Measurements from ENCODE around the gene DHCR24.

Gene DHCR24

DNA sequence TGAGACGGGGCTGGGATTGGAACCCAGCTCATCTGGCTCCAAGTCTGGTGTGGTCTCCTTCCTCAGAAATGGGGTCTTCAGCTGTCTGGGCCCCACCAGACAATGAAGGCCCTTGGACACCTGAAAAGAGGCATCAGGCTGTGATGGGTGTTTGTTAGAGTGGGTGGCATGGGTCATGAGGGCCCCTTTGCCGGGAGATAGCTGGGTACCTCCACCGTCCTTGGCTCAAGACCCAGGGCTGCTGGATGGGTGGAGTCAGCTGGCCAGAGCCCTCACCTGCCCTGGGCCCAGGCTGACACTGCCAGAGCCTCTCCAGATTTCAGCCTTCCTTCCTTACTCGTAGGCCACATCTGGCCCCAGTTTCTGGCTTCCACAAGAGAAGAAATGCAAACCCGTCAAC is 72.4 kb downstream of the DHCR24 start:
- no peak for FAIRE-seq

DNA sequence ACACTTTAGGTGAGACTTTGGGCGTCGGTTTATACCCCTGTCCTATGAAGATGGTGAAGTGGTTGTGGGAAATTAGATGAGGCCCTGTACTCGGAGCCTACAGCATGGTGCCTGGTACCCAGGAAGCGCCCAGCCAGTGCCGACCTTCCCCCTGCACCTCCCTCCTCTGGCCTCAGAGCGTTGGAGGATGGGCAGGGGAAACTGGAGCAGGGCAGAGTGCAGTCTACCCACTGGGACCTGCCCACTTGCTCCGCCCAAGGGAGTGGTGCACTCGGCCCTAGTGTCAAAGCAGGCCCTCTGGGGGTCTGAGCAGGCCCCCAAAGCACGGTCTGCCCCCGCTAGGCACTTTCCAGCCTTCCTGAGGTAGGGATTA is 72.9 kb downstream of the DHCR24 start:
- no peak for FAIRE-seq

DNA sequence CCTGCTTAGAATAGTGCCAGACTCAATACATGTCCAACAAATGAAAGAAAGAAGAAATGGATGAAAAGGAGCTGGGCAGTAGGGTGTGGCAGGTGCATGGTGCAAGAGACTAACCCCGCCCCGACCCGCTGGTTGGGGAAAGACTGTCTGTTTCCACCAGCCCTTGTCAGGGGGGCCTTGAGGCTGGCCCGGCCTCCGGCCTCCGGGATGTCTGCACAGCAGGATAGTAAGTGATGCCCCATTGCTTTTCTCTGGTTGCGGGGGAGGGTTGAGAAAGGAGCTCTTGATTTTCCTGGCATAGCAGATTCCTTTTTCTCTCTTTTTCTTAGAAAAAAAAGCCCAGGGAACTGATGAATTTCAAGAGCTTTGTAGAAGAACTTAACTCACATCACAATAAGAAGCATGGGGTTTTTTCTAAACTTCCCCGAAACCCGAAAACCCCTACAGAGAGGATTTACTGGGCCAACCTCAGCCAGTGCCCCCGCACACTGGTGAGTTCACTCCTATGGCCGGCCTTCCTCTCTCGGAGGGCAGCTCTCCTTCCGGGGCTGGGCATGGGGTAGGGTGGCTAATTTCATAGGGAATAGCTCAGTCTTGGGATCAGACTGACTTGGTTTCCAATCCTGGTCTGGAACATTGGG is 73.4 kb downstream of the DHCR24 start:
- FAIRE-seq = no peak

DNA sequence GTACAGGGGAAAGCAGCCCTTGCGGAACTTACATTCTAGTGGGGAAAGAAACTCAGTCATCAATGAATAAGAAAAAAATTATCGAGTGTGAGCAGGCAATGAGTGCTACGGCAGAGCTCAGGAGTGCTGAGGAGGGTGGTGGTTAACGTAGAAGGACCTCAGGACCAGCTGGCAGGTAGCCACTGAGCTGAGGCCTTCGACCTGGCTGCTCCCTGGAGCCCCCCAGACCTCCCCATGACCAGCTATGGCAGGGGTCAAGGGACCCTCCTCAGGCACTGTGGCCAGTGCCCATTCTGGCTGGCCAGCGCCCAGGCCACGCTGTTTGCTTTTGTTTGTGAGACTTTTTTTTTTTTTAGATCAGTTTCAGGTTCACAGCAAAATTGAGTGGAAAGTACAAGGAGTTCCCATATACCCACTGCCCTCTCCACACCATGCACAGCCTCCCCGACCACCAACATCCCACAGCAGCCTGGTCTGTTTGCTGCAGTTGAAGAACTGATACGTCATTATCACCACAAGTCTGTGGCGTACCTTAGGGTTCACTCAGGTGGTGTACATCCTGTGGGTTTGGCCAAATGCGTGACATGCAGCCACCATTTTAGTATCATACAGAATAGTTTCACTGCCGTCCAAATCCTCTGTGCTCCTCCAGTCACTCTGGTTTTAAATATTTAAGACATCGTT is 74.1 kb downstream of the DHCR24 start:
- FAIRE-seq = no peak

DNA sequence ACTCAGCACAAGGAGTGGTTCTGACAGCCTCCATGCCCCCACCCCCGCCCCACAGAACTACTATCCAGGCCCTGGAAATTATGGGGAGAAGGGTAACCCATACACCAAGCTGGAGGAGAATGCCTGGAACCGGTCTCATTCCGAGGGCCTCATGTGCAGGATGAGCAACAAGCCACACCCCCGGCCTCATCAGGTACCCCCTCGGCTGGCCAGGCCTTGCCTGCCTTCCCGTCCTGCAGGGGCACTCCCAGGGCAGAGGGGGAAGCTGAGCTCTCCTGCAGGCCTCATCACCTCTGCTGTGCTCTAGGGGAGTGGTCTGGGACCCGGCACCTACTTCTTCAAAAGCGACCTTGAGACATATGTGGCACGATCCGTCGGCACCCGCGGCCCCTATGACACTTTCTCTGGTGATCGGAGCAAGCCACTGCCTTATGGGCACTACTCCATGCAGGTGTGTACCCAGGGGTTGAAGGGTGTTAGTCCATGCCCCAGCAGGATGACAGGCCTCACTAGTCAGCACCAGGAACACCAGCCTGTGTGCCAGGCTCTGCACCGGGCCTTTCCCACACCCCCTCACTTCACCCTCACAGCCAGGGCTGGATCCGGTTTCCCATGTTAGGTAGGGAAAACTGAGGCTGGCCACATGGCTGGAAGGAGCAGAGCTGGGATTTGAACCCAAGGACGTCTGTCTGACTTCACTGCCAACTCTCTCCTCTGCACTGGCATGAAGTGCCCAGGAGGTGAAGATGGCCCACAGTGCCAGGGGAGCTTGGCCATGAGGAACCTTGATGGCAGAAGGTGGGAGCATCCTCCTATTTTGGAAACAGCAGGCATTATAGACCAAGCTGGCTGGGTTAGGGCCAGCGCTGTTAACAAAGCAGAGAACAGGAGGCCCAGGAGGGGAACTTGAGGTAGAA is 75.0 kb downstream of the DHCR24 start:
- no peak for FAIRE-seq

DNA sequence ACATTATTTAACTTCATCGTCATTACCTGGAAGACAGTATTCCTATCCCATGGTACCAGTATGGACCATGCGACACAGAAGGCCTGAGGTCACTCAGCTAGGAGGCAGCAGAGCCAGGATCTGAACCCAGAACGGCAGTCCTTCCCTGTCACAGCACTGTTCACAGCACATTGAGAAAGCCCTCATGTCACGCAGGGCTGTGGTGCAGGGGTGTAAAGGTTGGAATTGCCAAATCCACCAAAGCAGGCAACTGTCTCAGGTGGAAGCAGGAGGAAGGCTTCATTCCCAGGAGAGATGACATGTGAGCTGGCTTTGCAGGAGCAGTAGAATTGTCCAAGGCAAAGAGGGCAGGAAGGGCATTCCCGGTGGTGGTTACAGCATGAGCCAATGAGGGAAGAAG is 75.9 kb downstream of the DHCR24 start:
- FAIRE-seq = no peak

DNA sequence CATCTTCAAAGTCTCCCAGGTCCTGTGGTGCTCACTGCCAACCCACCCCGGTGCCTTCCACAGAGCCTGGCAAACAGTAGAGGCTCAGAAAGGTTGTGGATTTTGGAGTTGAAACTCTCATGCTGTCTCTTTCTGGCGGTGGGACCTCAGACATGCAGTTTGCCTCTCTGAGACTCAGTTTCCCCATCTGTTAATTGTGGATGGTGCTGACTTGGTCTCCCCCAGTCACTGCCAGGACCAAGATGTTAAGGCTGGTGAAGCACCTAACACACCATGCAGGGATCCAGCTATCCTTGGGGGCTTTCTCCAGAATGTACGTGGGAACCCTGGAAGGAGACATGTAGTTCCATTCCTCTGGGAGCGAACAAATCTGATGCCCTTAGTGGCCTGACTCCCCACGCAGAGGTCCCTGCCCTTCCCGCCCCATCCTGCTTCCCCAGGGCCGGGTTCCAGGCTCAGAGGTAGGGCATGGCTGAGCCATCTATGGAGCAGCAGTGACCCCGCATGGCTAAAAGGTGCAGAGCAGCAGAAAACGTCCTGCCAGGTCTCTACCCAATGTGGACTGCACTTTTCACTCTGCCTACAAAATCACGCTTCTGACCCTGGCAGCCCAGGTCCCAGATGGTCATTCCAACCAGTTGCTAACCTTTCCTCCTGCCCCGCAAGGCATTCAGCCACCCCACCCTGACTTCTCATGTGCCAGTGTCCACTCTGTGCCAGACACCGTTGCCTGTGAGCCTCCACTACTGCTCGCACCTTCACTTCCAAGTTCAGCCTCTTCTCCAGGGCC is 76.6 kb downstream of the DHCR24 start:
- FAIRE-seq = no peak

DNA sequence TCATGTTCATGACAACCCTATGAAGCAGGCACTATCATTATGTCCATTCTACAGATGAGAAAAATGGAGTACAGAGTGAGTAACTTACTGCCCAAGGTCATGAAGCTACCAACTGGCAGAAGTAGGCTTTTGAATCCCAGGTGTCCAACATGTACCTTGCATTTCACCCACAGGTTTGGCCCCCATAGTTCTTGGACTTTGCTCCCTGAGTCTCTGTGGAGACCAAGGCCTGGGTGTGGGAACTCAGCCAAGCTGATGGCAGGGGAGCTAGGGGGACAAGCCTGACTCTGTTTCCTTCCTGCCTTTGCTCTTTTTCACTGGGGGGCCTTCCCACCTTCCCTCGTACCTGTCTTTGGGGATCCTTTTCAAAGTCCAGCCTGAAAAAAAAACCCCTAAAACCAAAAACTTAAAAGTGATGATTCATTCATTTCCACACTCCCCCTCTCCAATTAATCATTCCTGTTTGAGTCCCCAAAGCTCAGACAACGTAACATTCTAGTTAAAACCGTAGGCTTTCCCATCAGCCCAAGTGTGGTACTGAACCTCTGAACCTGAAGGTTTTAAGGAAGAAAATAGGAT is 77.4 kb downstream of the DHCR24 start:
- FAIRE-seq = no peak

DNA sequence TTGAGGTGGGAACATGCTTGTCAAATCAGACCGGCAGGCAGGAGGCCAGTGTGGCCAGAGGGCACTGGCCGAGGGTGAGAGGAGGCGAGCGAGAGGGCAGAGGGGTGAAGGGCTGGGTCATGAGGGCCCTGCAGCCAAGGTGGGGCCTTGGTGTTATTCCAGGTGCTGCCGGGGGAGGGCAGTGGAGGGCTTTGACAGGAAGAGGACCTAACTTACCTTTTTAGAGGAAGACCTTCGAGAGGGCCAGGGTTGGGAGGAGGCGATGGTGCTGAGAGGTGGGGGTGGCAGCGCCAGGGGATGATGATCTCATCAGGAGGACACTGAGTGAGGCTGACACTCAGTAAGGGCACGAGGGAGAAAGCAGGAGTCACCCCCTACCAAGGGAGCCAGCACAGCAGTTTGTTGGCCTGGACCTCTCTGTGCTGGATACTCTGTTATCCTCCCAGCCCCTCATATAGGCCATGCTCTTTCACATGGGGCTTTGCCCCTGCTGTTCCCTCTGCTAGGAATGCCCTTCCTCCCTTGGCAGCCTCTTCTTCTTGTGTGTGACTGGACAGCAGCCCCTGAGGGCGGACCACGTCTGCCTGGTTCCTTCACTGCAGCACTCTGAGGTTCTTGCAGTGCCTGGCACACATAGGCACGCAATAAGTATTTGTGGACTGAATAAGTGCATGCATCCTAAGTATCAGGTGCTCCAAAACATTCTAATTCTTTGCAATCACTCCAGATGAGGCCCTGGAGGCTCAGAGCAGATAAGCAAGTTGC is 78.4 kb downstream of the DHCR24 start:
- FAIRE-seq = no peak

DNA sequence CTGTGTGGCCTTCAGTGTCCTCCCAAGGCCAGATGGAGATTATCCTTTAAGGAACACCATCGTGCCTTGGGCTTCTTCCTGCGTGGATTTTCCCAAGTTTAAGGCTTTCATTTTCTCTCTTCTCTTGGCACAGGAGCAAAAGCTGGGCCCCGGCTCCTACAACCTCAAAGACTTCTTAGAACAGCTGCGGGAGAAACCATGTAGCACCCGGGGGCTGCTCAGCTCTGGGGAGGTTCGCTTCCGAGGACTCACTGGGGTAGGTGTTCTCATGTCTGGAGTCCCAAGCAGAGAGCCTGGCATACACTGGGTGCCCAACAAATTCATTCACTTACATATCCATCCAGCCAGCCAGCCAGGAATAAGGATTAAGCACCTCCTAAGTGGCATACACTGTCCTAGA is 79.2 kb downstream of the DHCR24 start:
- FAIRE-seq = no peak

DNA sequence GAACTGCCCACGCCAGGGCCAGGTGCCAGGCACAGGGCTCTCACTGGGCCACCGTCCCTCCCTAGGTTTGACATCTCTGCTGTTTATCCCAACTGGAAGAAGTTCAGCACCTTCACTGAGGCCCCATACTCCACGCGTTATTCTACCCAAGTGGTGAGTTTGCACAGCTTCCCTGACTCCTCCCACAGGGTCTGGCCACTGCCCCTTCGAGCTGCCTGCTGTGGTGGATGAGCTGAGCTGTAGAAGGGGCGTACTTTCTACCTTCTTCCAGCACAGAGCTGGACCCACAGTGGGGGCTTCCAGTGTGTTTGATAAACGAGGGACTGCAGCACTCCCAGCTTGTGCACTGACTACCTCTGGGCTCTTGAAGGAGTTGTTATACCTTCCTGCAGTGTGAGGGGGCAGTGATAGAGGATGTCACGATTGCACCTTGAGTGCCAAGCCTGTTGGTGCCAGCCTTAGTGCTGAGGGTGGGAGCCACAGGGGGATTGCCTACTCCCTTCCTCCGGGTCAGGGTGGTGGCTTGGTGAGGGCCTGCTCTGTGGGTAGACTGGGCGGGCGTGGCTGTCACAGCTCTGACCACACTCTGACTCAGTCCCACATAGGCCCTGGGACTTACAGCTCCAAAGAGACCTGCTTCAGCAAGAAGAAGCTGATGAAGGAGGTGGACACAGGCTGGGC is 79.9 kb downstream of the DHCR24 start:
- no peak for FAIRE-seq

DNA sequence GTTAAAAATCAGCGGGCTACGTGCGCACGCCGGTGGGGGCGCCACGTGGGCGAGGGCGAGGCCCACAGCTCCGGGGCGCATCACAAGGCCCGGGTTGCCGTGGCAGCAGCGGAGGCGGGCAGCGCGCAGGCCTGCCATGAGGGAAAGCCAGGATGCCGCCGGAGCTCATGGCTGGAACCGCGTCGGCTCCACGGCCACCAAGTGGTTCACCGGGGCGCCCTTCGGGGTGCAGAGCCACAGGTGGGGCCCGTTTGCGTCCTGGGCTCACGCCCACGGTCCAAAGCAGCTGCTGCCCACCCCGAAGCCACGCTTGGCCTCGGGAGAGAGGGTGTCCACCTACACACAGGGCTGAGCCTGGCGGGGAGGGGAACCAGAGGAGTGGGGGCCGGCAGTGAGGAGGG is 81.0 kb downstream of the DHCR24 start:
- no peak for FAIRE-seq

DNA sequence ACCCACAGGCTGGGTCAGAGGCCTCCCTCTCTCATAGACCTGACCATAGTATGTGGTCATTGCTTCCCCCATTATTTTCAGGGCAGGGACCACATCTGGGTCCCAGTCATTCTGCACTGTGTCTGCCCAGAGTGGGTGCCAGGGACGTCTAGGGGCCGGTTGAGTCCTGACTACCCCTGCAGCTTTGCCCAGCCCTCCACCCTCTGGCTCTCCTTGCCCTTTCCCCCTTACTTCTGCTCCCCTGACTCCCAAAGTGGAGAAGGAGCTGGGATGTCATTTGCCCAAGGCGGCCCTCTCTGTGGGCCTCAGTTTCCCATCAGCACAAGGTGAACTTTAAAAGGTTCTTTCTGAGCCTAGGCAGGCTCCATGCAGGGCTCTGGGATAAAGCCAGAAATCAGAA is 81.5 kb downstream of the DHCR24 start:
- no peak for FAIRE-seq

DNA sequence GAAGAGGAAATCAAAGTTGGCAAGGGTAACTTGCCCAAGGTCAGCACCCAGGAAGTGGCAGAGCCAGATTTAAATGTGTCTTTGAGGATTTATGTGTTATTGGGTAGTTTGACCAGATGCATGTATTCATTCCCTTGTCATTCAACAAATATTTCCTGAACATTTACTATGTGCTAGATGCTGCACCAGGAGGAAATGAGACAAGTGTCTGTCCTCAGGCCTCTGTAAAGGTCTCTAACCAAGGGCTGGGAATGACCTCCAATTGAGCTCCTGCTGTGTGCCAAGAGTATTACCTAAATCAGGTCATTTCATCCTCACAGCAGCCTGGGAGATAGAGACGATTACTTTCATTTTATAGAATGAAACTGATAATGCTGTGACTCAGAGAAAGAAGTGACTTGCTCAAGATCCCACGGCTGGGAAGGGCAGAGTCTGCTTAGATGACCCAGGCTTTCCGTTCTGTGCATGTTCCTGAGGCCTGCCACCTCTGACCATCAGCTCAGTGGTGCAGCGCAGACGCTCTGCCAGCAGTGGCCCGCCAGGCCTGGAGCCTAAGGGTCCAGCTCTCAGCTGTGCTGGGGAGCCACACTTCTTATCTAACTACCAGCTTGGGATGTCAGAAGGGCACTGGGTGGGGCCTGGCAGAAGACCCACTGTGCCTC is 82.4 kb downstream of the DHCR24 start:
- FAIRE-seq = no peak

DNA sequence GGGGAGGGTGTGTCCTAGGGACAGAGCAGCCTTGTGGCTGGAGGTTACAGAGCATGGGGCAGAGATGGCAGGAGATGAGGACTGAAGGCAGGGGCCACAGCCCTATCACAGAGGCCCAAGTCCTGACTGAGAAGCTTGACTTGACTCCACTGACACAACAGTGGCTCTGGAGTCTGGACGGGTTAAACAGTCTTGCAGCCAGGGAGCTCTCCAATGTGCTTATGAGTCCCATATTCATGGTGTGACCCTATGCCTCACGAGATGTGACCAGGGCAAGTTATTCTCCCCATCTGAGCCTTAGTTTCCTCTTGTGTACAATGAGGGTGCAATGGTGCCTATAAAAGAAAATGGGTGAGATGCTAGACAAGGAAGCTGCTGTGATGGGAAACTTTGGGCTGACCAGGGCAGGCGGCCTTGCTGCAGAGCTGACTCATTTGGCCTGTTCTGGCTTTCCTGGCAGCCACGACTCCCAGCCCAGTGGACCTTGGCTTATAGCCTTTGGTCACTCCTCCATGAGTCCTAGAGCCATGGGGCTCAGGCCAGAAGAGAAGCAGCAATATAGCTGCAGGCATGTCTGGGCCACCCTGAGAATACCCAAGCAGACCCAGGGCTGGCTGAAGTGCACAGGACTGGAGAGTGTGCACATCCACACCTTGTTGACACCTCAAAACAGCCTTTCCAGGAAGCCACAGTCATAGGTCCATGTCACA is 83.1 kb downstream of the DHCR24 start:
- no peak for FAIRE-seq

DNA sequence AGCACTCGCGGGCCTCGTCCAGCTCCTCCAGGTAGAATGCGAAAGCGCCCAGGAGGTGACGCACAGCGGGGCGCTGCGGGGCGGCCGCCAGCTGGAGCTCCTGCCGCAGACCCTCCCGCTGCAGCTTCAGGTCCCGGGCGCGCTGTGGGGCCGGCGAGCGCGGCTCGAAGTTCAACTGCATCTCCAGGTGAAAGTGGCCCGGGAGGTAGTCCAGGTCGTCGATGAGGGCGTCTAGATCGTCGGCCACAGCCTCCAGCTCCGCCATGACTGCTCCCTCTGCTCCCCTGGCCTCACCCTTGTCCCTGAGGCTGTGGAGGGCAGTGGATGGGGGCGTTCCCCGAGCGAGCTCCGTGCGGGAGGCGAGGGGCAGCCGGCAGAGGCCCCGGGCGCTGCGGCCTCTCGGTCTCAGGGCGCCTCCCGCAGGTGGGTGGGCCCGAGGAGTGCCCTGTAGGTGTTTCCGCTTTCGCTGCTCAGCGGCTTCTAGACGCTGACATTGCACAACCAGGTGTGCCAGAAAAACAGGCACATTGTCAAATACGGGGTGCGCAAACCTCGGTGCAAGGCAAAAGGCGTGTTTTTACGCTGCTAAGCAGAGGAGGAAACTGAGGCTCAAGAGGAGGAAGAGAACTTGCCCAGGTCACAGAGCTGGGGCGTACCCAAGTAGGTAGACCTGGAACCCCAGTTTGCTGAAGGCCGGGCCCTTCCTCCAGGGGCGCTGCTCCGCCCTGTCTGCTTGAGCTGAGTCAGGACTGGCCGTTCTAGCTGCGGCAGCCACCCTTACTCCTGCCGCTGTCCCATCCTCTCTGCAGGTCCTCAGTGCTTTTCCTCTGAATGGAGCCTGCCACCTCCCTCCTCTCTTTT is 85.9 kb downstream of the DHCR24 start, which contains the start of gene TTC22:
TTC22 (minus strand) TSS at position 425 of the 861 bp plus-strand sequence; CDS start at position 265, 160 bp downstream.
- FAIRE-seq = no peak

DNA sequence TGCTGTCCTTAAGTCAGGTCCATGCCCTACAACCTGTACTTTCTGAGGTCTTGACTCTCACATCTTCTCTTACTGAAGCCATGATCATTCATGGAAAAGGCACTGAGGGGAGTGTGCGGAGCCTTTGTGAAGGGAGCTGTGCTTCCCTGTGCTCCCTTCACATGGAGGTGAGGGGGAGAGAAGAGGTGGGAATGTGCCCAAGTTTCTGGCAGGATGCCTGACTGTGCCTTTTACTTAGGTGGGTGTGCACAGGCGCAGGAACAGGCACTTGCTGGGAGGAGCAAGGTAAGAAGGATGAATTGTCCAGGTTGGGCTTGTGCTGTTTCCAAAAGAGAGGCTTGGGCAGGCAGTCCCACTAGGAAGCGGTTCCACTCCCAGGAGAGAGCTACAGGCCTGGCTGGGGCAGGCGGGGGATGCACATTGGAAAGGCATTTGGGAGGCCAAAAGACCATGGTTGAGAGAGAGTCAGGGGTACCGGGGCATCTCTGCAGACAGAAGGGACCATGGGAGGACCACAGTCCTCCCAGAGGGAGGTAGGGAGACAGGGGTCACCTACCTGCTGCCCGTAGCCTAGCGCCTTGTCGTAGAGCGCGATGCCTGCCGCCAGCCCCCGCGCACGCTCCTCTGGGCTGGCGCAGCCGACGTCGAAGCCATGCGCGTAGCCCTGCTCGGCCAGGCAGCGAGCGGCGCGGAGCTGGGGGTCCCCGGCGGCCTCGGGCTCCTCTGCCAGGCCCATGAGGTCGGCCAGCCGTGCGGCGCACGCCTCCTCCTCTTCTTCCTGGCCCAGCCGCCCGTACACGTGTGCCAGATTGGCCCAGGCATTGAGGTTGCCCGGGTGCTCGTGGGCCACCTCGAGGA is 86.7 kb downstream of the DHCR24 start:
- no peak for FAIRE-seq
